Keratinocyte (primary cell): Measurements from ENCODE around the gene CCNDBP1. TPM values are rescaled to one million over a fixed set of nuclear protein-coding genes. Genes with fewer than 3 reads are reported as not detected.

Experiments used
- DNase-seq: peaks from one replicate; pipeline ENCODE4 v3.0.0-alpha.2; 2011; ENCODE audit warnings: low read depth, missing footprints, low spot score
- FAIRE-seq: peaks from 2 replicates; lab custom pipeline; 2011; peaks lifted over from hg19 to GRCh38; lab: Jason Lieb, UNC
- H2AFZ ChIP-seq: 2 replicates; pipeline ENCODE4 v1.6.0; 2012; ENCODE audit warnings: low read length, control low read depth, inconsistent platforms; ENCODE audit not compliant: control insufficient read depth
- H3K27ac ChIP-seq: 2 replicates; pipeline ENCODE4 v1.5.1; 2011; ENCODE audit warnings: low read length; ENCODE audit not compliant: control insufficient read depth, insufficient read depth
- H3K27me3 ChIP-seq: 3 replicates; pipeline ENCODE4 v1.6.0; 2011; ENCODE audit warnings: low read length; ENCODE audit not compliant: control insufficient read depth, insufficient read depth; ENCODE audit errors: extremely low read depth
- H3K36me3 ChIP-seq, 2 experiments: 2 replicates in 1 of 2; 3 replicates in 1 of 2; pipeline ENCODE4 v1.5.1; 2011; ENCODE audit warnings: low read length in 2 of 2, mild to moderate bottlenecking in 1 of 2; ENCODE audit not compliant: control insufficient read depth in 2 of 2, insufficient read depth in 2 of 2; ENCODE audit errors: extremely low read depth in 1 of 2
- H3K4me1 ChIP-seq: 3 replicates; pipeline ENCODE4 v1.5.1; 2011; ENCODE audit warnings: low read length; ENCODE audit not compliant: control insufficient read depth, insufficient read depth; ENCODE audit errors: extremely low read depth
- H3K4me2 ChIP-seq: 3 replicates; pipeline ENCODE4 v1.6.0; 2011; ENCODE audit warnings: low read depth, low read length; ENCODE audit not compliant: control insufficient read depth, insufficient read depth; ENCODE audit errors: extremely low read depth
- H3K4me3 ChIP-seq, 3 experiments: fragments of 200-600 bp in 1 of 3; sonication (generic) in 1 of 3; 2 replicates in 2 of 3; 3 replicates in 1 of 3; pipeline ENCODE4 v1.5.1; 2011 to 2016; ENCODE audit warnings: low read length in 3 of 3, mild to moderate bottlenecking in 3 of 3, control low read depth in 2 of 3, inconsistent platforms in 1 of 3, low read depth in 1 of 3, mixed read lengths in 1 of 3, mixed run types in 1 of 3, moderate library complexity in 1 of 3; ENCODE audit not compliant: control insufficient read depth in 2 of 3, insufficient read depth in 2 of 3; ENCODE audit errors: extremely low read depth in 1 of 3
- H3K79me2 ChIP-seq: 2 replicates; pipeline ENCODE4 v1.6.0; 2012; ENCODE audit warnings: low read length; ENCODE audit not compliant: control insufficient read depth, insufficient read depth
- H3K9ac ChIP-seq: 3 replicates; pipeline ENCODE4 v1.6.0; 2011; ENCODE audit warnings: low read length; ENCODE audit not compliant: control insufficient read depth, insufficient read depth; ENCODE audit errors: extremely low read depth
- H3K9me1 ChIP-seq: 3 replicates; pipeline ENCODE4 v1.6.0; 2011; ENCODE audit warnings: low read length; ENCODE audit not compliant: control insufficient read depth, insufficient read depth; ENCODE audit errors: extremely low read depth
- H3K9me3 ChIP-seq: 2 replicates; pipeline ENCODE4 v1.5.1; 2012; ENCODE audit warnings: low read depth, low read length; ENCODE audit not compliant: control insufficient read depth
- H4K20me1 ChIP-seq: 3 replicates; pipeline ENCODE4 v1.6.0; 2011; ENCODE audit warnings: low read length; ENCODE audit not compliant: control insufficient read depth, insufficient read depth; ENCODE audit errors: extremely low read depth
- EZH2 ChIP-seq: IDR thresholded peaks from one replicate; pipeline ENCODE4 v1.6.1; 2012; ENCODE audit warnings: inconsistent platforms, mild to moderate bottlenecking, low read length, moderate library complexity
- dilution Hi-C: fragments of 300-500 bp; cut with MboI; formaldehyde crosslinking; loops from one replicate; pipeline ENCODE4 v1.7.0; 2020; ENCODE audit warnings: low sequenced_read_pairs; ENCODE audit not compliant: extremely low pct_ligation_motif_present
- polyA plus RNA-seq, 5 experiments: library from polyadenylated mRNA; depleted of rRNA in 3 of 5; stranded (reverse) in 3 of 5; stranded (forward) in 1 of 5; unstranded in 1 of 5; fragments of >200 nt; gene quantifications; 1 replicate in 1 of 5; 2 replicates in 3 of 5; 3 replicates in 1 of 5; pipeline versions ENCODE4 v1.2.1 to v1.2.3, GENCODE V29; 2011 to 2012; ENCODE audit warnings: missing spikeins in 2 of 5, low read depth in 1 of 5, low replicate concordance in 1 of 5
- TF ChIP-seq, protein P1 (sequence below), 3 experiments: IDR thresholded peaks in 1 of 3; conservative IDR thresholded peaks in 1 of 3; optimal IDR thresholded peaks in 1 of 3; 2 replicates in 2 of 3; 3 replicates in 1 of 3; pipeline versions ENCODE3 to v1.5.1; 2011; ENCODE audit warnings: low read length in 3 of 3, mild to moderate bottlenecking in 3 of 3, moderate library complexity in 2 of 3, control low read depth in 1 of 3, inconsistent platforms in 1 of 3; ENCODE audit not compliant: insufficient read depth in 2 of 3; ENCODE audit errors: extremely low read depth in 1 of 3

Gene CCNDBP1
- polyA plus RNA-seq, 1 donor (not counting 4 experiments of a cell fraction or from before 2014, with no cell fraction given): 53.5 TPM

DNA sequence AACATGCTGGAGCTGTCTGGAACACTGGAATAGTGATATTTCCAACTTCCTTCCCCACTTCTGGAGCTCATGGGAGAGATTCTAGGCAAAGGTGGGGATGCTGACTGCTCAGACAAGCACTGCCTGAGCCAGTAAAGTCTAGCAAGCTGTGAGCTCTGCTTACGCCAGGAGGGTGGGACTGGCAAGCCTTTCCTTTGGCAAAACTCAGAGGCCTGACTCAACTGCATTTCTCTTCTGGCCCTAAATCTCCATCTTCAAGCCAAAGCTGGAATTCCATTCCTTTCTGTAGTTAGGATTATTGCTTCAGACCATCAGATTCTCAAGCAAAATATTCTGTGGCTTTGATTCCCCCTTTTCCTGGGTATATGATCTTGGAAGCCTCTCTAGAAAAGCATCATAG, 55.9 kb downstream of the CCNDBP1 start:
- H3K27ac ChIP-seq: no peak overlapping the region
- H4K20me1 ChIP-seq: no peaks in the 10 kb centered on the region
- H3K79me2 ChIP-seq: no peaks in the 10 kb centered on the region
- H3K9me3 ChIP-seq: no peaks in the 10 kb centered on the region
- TF ChIP-seq, protein P1, sequence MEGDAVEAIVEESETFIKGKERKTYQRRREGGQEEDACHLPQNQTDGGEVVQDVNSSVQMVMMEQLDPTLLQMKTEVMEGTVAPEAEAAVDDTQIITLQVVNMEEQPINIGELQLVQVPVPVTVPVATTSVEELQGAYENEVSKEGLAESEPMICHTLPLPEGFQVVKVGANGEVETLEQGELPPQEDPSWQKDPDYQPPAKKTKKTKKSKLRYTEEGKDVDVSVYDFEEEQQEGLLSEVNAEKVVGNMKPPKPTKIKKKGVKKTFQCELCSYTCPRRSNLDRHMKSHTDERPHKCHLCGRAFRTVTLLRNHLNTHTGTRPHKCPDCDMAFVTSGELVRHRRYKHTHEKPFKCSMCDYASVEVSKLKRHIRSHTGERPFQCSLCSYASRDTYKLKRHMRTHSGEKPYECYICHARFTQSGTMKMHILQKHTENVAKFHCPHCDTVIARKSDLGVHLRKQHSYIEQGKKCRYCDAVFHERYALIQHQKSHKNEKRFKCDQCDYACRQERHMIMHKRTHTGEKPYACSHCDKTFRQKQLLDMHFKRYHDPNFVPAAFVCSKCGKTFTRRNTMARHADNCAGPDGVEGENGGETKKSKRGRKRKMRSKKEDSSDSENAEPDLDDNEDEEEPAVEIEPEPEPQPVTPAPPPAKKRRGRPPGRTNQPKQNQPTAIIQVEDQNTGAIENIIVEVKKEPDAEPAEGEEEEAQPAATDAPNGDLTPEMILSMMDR (optimal IDR thresholded peaks at IDR 0.05 in 1 of 3, IDR thresholded peaks at IDR 0.05 in 1 of 3, conservative IDR thresholded peaks at IDR 0.05 in 1 of 3; ENCODE audit: extremely low read depth in 1 of 3, insufficient read depth in 2 of 3, low read length in 3 of 3): no peak
- TF ChIP-seq EZH2: no peak
- H2AFZ ChIP-seq: no peak overlapping the region
- H3K36me3 ChIP-seq: no peaks in the 10 kb centered on the region
- no peak overlapping the region for H3K4me3 ChIP-seq
- FAIRE-seq (no peak), DNase-seq (no peak)
- H3K9me1 ChIP-seq: no peaks in the 10 kb centered on the region
- dilution Hi-C loops: no loop called here
- no peak overlapping the region for H3K9ac ChIP-seq
- H3K4me1 ChIP-seq: peaks cover 6% of the 10 kb centered on the region
- peaks cover 4% of the 10 kb centered on the region for H3K27me3 ChIP-seq
- H3K4me2 ChIP-seq: no peak overlapping the region

DNA sequence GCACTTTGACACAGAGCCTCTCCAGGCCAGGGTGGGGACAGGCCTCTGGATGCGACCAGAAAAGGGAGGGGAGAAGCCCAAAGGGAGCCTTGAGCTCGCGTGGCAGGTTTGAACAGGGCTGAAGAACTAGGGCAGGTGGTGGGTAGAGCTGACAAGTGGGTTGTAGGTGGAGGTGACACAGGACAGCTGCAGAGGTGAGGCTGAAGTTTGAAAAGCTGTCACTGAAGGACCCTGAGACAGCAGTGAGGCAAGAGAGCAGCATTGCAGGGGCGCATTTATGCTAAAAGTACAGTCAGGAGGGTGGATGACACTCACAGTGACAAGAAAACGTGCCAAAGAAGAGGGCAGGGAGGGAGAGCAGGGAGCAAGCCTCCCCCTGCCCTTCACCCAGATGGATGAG, 57.4 kb downstream of the CCNDBP1 start:
- H3K4me1 ChIP-seq: peaks cover 6% of the 10 kb centered on the region
- no peak overlapping the region for H3K4me3 ChIP-seq
- H3K27me3 ChIP-seq: peaks cover 2% of the 10 kb centered on the region
- no peak overlapping the region for H3K9ac ChIP-seq
- dilution Hi-C loops: no loop called here
- no peak for TF ChIP-seq EZH2
- TF ChIP-seq, protein P1 (optimal IDR thresholded peaks at IDR 0.05 in 1 of 3, IDR thresholded peaks at IDR 0.05 in 1 of 3, conservative IDR thresholded peaks at IDR 0.05 in 1 of 3; ENCODE audit: extremely low read depth in 1 of 3, insufficient read depth in 2 of 3, low read length in 3 of 3): no peak
- H3K9me1 ChIP-seq: no peaks in the 10 kb centered on the region
- H3K79me2 ChIP-seq: no peaks in the 10 kb centered on the region
- H3K9me3 ChIP-seq: no peaks in the 10 kb centered on the region
- no peak overlapping the region for H3K4me2 ChIP-seq
- no peak overlapping the region for H2AFZ ChIP-seq
- FAIRE-seq: no peak
- no peaks in the 10 kb centered on the region for H3K36me3 ChIP-seq
- H4K20me1 ChIP-seq: no peaks in the 10 kb centered on the region
- H3K27ac ChIP-seq: no peak overlapping the region
- DNase-seq: no peak
